OCI-LY7 (cell line): ENCODE data around the gene SNRK. TPM values are rescaled to one million over a fixed set of nuclear protein-coding genes. Genes with fewer than 3 reads are reported as not detected.

Source experiments
- BruUV-seq: library from RNA; stranded (reverse); fragments of 400-500 nt; replicated peaks from 2 replicates; lab custom pipeline; 2021; lab: Mats Ljungman, UMichigan
- CTCF ChIA-PET: fragments of 300-600 bp; sonication (Branson Sonifier 250); formaldehyde crosslinking; loops from one replicate; lab custom pipeline; 2022; ENCODE audit warnings: antibody characterized with exemption; ENCODE audit not compliant: unreplicated experiment; lab: Charles Lee
- POLR2A ChIA-PET: fragments of 300-600 bp; sonication (Branson Sonifier 250); formaldehyde crosslinking; loops from one replicate; lab custom pipeline; 2022; ENCODE audit warnings: antibody characterized with exemption; lab: Charles Lee
- DNase-seq: peaks from one replicate; pipeline ENCODE4 v3.0.0-alpha.2; 2015; ENCODE audit warnings: low spot score
- H2AFZ ChIP-seq: fragments of 200-600 bp; sonication (generic), shearing (Covaris generic); 2 replicates; pipeline ENCODE4 v1.6.1; 2014; ENCODE audit warnings: mild to moderate bottlenecking, antibody characterized with exemption, low read length, moderate library complexity
- H3K27ac ChIP-seq: fragments of 200-600 bp; sonication (generic); 2 replicates; pipeline ENCODE4 v1.5.1; 2014; ENCODE audit warnings: mixed run types, low read depth, mild to moderate bottlenecking, moderate library complexity, low read length, inconsistent platforms; ENCODE audit not compliant: poor library complexity, severe bottlenecking
- H3K36me3 ChIP-seq: fragments of 200-600 bp; sonication (generic); 2 replicates; pipeline ENCODE4 v1.6.1; 2014; ENCODE audit warnings: mild to moderate bottlenecking, antibody characterized with exemption, low read length, moderate library complexity, mixed read lengths; ENCODE audit not compliant: insufficient read depth
- H3K4me1 ChIP-seq: fragments of 200-600 bp; sonication (generic); 2 replicates; pipeline ENCODE4 v1.5.1; 2014; ENCODE audit warnings: mild to moderate bottlenecking, low read length; ENCODE audit not compliant: insufficient read depth, poor library complexity, severe bottlenecking
- H3K4me2 ChIP-seq: fragments of 200-600 bp; sonication (generic); 2 replicates; pipeline ENCODE4 v1.6.1; 2014; ENCODE audit warnings: mild to moderate bottlenecking, low read length
- H3K4me3 ChIP-seq: fragments of 200-600 bp; sonication (generic); 2 replicates; pipeline ENCODE4 v1.5.1; 2014; ENCODE audit warnings: mild to moderate bottlenecking, low read depth, low read length; ENCODE audit not compliant: poor library complexity, severe bottlenecking
- H3K79me2 ChIP-seq: fragments of 200-600 bp; sonication (generic); 2 replicates; pipeline ENCODE4 v1.6.1; 2016; ENCODE audit warnings: low read depth, mild to moderate bottlenecking, low read length, moderate library complexity, mixed read lengths; ENCODE audit not compliant: insufficient read depth
- H3K9me2 ChIP-seq: fragments of 200-600 bp; sonication (generic); 2 replicates; pipeline ENCODE4 v1.6.1; 2016; ENCODE audit warnings: mild to moderate bottlenecking, low read length, mixed read lengths; ENCODE audit not compliant: insufficient read depth
- H3K9me3 ChIP-seq: fragments of 200-600 bp; sonication (generic); 2 replicates; pipeline ENCODE4 v1.6.1; 2014; ENCODE audit warnings: mild to moderate bottlenecking, mixed run types, low read length, mixed read lengths
- H4K20me1 ChIP-seq: fragments of 200-600 bp; sonication (generic); 2 replicates; pipeline ENCODE4 v1.6.1; 2014; ENCODE audit warnings: mild to moderate bottlenecking, antibody characterized with exemption, low read length, moderate library complexity, mixed read lengths; ENCODE audit not compliant: insufficient read depth
- CTCF ChIP-seq: fragments of 200-600 bp; sonication (generic); conservative IDR thresholded peaks from 2 replicates; pipeline ENCODE4 v1.5.1; 2014; ENCODE audit warnings: mild to moderate bottlenecking, antibody characterized with exemption, low read length, moderate library complexity, mixed read lengths
- EZH2phosphoT487 ChIP-seq: fragments of 200-600 bp; sonication (generic); IDR thresholded peaks from 2 replicates; pipeline ENCODE4 v1.6.1; 2018; ENCODE audit warnings: low read depth, borderline replicate concordance, mild to moderate bottlenecking, mixed run types, antibody characterized with exemption, low read length, moderate library complexity, mixed read lengths
- intact Hi-C: fragments of 100-400 bp; cut with micrococcal nuclease; formaldehyde crosslinking; loops from one replicate; pipeline ENCODE4 v1.10.0; 2022; ENCODE audit not compliant: unreplicated experiment
- total RNA-seq, 2 experiments: library from RNA; depleted of rRNA in 1 of 2; stranded (reverse); fragments of >200 nt in 1 of 2; shearing (Covaris generic) in 1 of 2; gene quantifications; 2 replicates each; pipeline ENCODE4 v1.2.3, GENCODE V29; 2014 to 2022

Gene SNRK
- total RNA-seq, 2 experiments from 2014 or later, result 15.5 TPM

- Histone ChIP-seq H3K9me3 (no peaks in the 10 kb centered on the region), H4K20me1 (peaks cover 22% of the 10 kb centered on the region), H3K36me3 (peaks cover 6% of the 10 kb centered on the region; the same call in 1 of the 2 replicates), H3K27ac (no peak overlapping the region), H3K4me2 (peak overlapping the region; percentile 83), H3K4me1 (peaks cover 27% of the 10 kb centered on the region), H2AFZ (peak overlapping the region; percentile 53), H3K79me2 (peaks cover 24% of the 10 kb centered on the region), H3K9me2 (no peaks in the 10 kb centered on the region), H3K4me3 (peak overlapping the region; percentile 73)
- CTCF ChIA-PET, result no interaction called here
- no peak for TF ChIP-seq EZH2phosphoT487
- TF ChIP-seq CTCF, result no peak
- POLR2A ChIA-PET, result interaction anchor here (0.6 to 1.5 kb wide), 4 partner anchors 11 to 431 kb away, joined by 3 to 7 read pairs (median 4); no protein-coding TSS in a partner anchor
- intact Hi-C loops, result loop anchor here (2.0 kb wide), 1 partner anchor 39 kb away; no protein-coding TSS in a partner anchor
- no TSS peak for BruUV-seq
- DNase-seq, result no peak
These were observed 696 bp upstream of the SNRK start for GRCh38 chr3:43285644-43286043.

GRCh38 chr3:43286841-43287499, 630 bp downstream of the SNRK start:
- intact Hi-C loops, result loop anchor here (2.0 kb wide), 1 partner anchor 40 kb away; no protein-coding TSS in a partner anchor
- H3K4me1 ChIP-seq, result peaks cover 37% of the 10 kb centered on the region
- no TSS peak for BruUV-seq
- H3K27ac ChIP-seq, result no peak overlapping the region
- H3K79me2 ChIP-seq, result peaks cover 30% of the 10 kb centered on the region
- peak; percentile 14 for DNase-seq
- peak overlapping the region; percentile 89 for H3K4me2 ChIP-seq
- H3K9me3 ChIP-seq, result no peaks in the 10 kb centered on the region
- CTCF ChIA-PET, result no interaction called here
- H3K4me3 ChIP-seq, result peak overlapping the region; percentile 73
- peaks cover 8% of the 10 kb centered on the region; the same call in 1 of the 2 replicates for H3K36me3 ChIP-seq
- POLR2A ChIA-PET, result interaction anchor here (0.5 to 1.0 kb wide), 2 partner anchors 10 to 850 kb away, joined by 3 to 4 read pairs; no protein-coding TSS in a partner anchor
- H2AFZ ChIP-seq, result no peak overlapping the region
- peaks cover 30% of the 10 kb centered on the region for H4K20me1 ChIP-seq
- H3K9me2 ChIP-seq, result no peaks in the 10 kb centered on the region
- TF ChIP-seq EZH2phosphoT487, result no peak
- no peak for TF ChIP-seq CTCF

GRCh38 chr3:43287500-43287873, 1.1 kb downstream of the SNRK start:
- TSS peak; percentile 59 for BruUV-seq
- ChIA-PET POLR2A (interaction anchor here (1.0 kb wide), 1 partner anchor 9 kb away, joined by 4 read pairs; no protein-coding TSS in a partner anchor), CTCF (no interaction called here)
- no peak for TF ChIP-seq EZH2phosphoT487
- TF ChIP-seq CTCF, result no peak
- H4K20me1 ChIP-seq, result peaks cover 32% of the 10 kb centered on the region
- H3K79me2 ChIP-seq, result peaks cover 35% of the 10 kb centered on the region
- intact Hi-C loops, result loop anchor here (2.0 kb wide), 1 partner anchor 41 kb away; no protein-coding TSS in a partner anchor
- H3K27ac ChIP-seq, result no peak overlapping the region
- H3K4me3 ChIP-seq, result peak overlapping the region; percentile 73
- no peaks in the 10 kb centered on the region for H3K9me2 ChIP-seq
- H3K4me1 ChIP-seq, result peaks cover 37% of the 10 kb centered on the region
- DNase-seq, result peak; percentile 10
- no peaks in the 10 kb centered on the region for H3K9me3 ChIP-seq
- H3K36me3 ChIP-seq, result peaks cover 8% of the 10 kb centered on the region; the same call in 1 of the 2 replicates
- peak overlapping the region; percentile 89 for H3K4me2 ChIP-seq
- H2AFZ ChIP-seq, result no peak overlapping the region
